BJ (cell line): ENCODE data around the gene SNX24. TPM values are rescaled to one million over a fixed set of nuclear protein-coding genes. Genes with fewer than 3 reads are reported as not detected.

Experiments
- CTCF ChIA-PET: fragments of 350-600 bp; formaldehyde crosslinking; extraction: SDS; loops from one replicate; lab custom pipeline; 2021; ENCODE audit warnings: antibody characterized with exemption, inconsistent platforms; lab: Yijun Ruan, JAX
- POLR2A ChIA-PET: fragments of 300-600 bp; sonication (Branson Sonifier 250); formaldehyde crosslinking; extraction: SDS; loops from one replicate; lab custom pipeline; 2021; ENCODE audit warnings: antibody characterized with exemption; lab: Charles Lee
- DNase-seq: peaks from one replicate; pipeline ENCODE4 v3.0.0-alpha.2; 2011; ENCODE audit warnings: low read depth
- H3K27me3 ChIP-seq: 2 replicates; pipeline ENCODE4 v1.6.0; 2011; ENCODE audit warnings: low read length; ENCODE audit not compliant: control insufficient read depth, insufficient read depth
- H3K36me3 ChIP-seq: 2 replicates; pipeline ENCODE4 v1.5.1; 2011; ENCODE audit warnings: low read length; ENCODE audit not compliant: control insufficient read depth, insufficient read depth
- H3K4me3 ChIP-seq: 2 replicates; pipeline ENCODE4 v1.5.1; 2011; ENCODE audit warnings: low read depth, mild to moderate bottlenecking, control low read depth, low read length
- polyA plus RNA-seq: library from polyadenylated mRNA; depleted of rRNA; stranded (reverse); fragments of >200 nt; gene quantifications from 2 replicates; pipeline ENCODE4 v1.2.3, GENCODE V29; 2011
- TF ChIP-seq, protein P1 (sequence below): IDR thresholded peaks from 2 replicates; pipeline ENCODE4 v1.5.1; 2011; ENCODE audit warnings: low read depth, mild to moderate bottlenecking, control low read depth, inconsistent platforms, low read length, moderate library complexity; ENCODE audit not compliant: insufficient read depth

Gene SNX24
- polyA plus RNA-seq, 1 experiment, result 6.9 TPM

GRCh38 chr5:122954719-122955118 is 109.3 kb downstream of the SNX24 start:
- POLR2A ChIA-PET, result no interaction called here
- Histone ChIP-seq H3K27me3 (no peaks in the 10 kb centered on the region), H3K36me3 (no peaks in the 10 kb centered on the region; the same call in 1 of the 2 replicates), H3K4me3 (no peak overlapping the region)
- CTCF ChIA-PET, result no interaction called here
- TF ChIP-seq, protein P1, sequence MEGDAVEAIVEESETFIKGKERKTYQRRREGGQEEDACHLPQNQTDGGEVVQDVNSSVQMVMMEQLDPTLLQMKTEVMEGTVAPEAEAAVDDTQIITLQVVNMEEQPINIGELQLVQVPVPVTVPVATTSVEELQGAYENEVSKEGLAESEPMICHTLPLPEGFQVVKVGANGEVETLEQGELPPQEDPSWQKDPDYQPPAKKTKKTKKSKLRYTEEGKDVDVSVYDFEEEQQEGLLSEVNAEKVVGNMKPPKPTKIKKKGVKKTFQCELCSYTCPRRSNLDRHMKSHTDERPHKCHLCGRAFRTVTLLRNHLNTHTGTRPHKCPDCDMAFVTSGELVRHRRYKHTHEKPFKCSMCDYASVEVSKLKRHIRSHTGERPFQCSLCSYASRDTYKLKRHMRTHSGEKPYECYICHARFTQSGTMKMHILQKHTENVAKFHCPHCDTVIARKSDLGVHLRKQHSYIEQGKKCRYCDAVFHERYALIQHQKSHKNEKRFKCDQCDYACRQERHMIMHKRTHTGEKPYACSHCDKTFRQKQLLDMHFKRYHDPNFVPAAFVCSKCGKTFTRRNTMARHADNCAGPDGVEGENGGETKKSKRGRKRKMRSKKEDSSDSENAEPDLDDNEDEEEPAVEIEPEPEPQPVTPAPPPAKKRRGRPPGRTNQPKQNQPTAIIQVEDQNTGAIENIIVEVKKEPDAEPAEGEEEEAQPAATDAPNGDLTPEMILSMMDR, result no peak
- no peak for DNase-seq

GRCh38 chr5:122957457-122957856 is 112.0 kb downstream of the SNX24 start:
- CTCF ChIA-PET, result interaction anchor here (0.8 kb wide), 1 partner anchor 9 kb away, joined by 3 read pairs; no protein-coding TSS in a partner anchor
- Histone ChIP-seq H3K27me3 (no peaks in the 10 kb centered on the region), H3K4me3 (no peak overlapping the region), H3K36me3 (no peaks in the 10 kb centered on the region)
- TF ChIP-seq, protein P1, result no peak
- POLR2A ChIA-PET, result no interaction called here
- DNase-seq, result no peak

DNA sequence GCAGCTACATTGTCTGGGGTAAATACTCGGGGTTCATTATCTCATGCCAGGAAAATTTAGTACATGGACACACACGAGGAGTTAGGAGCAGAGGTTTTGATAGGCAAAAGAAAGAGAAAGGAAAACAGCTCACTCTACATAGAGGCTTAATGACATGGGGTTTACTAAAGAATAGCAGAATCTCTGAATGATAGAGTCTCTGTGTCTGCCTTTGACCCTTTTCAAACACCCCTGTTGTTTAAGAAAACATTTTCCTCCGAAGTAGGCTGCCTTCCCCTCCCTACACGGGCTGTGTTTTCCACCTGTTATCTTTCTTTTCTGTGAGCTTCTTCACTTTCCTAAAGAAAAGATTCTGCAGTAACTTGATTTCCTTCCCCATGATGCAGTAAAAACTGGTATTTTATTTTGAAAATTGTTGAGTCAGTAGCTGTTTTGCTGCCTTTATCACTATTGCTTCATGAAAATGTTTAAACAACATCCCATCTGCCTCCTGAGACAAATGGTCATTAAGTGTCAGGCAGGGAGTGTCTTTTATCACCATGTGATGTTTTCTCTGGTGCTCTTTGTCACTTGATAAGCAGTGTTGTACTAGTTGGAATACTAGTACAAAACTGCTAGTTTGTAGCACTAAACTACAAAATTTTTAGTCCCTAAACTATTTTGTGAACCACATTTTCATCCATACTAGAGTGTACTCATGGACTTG is 114.5 kb downstream of the SNX24 start:
- ChIA-PET CTCF (no interaction called here), POLR2A (no interaction called here)
- Histone ChIP-seq H3K4me3 (no peak overlapping the region), H3K36me3 (no peaks in the 10 kb centered on the region), H3K27me3 (no peaks in the 10 kb centered on the region)
- DNase-seq, result no peak
- TF ChIP-seq, protein P1, result no peak

DNA sequence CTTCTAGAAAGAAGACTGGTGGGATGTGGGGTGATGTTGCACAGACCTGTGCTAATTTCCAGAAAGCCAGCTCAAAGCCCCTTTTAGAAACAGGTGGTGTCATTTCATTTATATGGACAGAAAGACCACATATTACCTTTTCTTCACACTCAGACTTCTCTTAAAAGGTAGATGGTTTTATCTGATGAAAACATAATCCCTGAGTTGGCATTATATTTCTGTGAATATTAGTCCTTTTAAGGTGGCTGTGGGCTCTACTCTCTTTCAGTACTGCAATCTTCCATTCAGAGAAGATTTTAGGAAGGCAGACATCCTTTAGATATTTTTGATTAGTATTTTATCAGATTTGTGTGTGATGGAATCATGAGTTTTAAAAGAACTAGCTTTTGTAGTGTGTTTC is 117.9 kb downstream of the SNX24 start:
- CTCF ChIA-PET, result interaction anchor here (1.0 to 1.3 kb wide), 3 partner anchors 11 to 16 kb away, joined by 3 to 4 read pairs (median 3); no protein-coding TSS in a partner anchor
- TF ChIP-seq, protein P1, result no peak
- POLR2A ChIA-PET, result no interaction called here
- Histone ChIP-seq H3K4me3 (no peak overlapping the region), H3K36me3 (no peaks in the 10 kb centered on the region), H3K27me3 (no peaks in the 10 kb centered on the region)
- no peak for DNase-seq

DNA sequence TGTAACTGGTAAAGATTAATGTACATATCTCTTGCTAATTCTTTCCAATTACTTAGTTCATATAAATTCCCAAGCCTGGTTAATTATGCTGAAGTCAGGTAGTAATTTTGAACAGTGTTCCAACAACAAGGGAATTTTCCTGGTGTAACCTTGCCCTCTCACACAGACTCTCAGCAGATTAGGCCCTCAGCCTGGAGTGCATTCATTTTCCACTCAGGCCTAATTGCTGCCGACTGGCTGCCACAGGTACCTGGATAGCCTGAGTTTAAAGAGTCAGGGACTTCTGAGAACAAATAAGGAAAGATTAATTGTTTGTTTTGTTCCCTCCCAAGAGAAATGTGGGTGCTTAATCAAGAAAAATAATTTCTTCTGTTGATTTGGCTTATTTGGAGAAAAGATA is 119.7 kb downstream of the SNX24 start:
- no peaks in the 10 kb centered on the region for H3K36me3 ChIP-seq
- TF ChIP-seq, protein P1, result no peak
- POLR2A ChIA-PET, result no interaction called here
- no peak overlapping the region for H3K4me3 ChIP-seq
- CTCF ChIA-PET, result no interaction called here
- no peaks in the 10 kb centered on the region for H3K27me3 ChIP-seq
- DNase-seq, result no peak
